MM.1S (cell line): ENCODE results near the gene EPN1.

Source experiments
- EZH2phosphoT487 ChIP-seq: fragments of 300-600 bp; sonication (generic); IDR thresholded peaks from 2 replicates; pipeline ENCODE4 v1.6.1; 2018; ENCODE audit warnings: antibody characterized with exemption, low read length
- TF ChIP-seq, protein P1 (sequence below): fragments of 300-600 bp; sonication (generic); IDR thresholded peaks from 2 replicates; pipeline ENCODE4 v1.5.1; 2016; ENCODE audit warnings: antibody characterized with exemption, low read length, mixed read lengths

DNA sequence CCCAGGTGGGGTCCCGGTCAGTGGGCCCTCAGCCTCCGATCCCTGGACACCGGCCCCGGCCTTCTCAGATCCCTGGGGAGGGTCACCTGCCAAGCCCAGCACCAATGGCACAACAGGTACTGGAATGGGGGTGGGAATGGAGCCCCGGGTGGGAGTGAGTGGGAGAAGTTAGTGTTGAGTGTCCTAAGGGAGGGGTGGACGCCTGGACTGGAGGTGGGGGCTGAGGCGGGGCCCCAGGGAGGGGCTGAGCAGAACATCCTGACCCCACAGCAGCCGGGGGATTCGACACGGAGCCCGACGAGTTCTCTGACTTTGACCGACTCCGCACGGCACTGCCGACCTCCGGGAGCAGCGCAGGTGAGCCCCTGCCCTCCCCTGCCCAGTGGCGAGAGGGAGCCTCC is 17.7 kb downstream of the EPN1 start:
- TF ChIP-seq, protein P1, sequence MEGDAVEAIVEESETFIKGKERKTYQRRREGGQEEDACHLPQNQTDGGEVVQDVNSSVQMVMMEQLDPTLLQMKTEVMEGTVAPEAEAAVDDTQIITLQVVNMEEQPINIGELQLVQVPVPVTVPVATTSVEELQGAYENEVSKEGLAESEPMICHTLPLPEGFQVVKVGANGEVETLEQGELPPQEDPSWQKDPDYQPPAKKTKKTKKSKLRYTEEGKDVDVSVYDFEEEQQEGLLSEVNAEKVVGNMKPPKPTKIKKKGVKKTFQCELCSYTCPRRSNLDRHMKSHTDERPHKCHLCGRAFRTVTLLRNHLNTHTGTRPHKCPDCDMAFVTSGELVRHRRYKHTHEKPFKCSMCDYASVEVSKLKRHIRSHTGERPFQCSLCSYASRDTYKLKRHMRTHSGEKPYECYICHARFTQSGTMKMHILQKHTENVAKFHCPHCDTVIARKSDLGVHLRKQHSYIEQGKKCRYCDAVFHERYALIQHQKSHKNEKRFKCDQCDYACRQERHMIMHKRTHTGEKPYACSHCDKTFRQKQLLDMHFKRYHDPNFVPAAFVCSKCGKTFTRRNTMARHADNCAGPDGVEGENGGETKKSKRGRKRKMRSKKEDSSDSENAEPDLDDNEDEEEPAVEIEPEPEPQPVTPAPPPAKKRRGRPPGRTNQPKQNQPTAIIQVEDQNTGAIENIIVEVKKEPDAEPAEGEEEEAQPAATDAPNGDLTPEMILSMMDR, result no peak
- TF ChIP-seq EZH2phosphoT487, result no peak
